ENCODE data around the gene TSPEAR.

GRCh38 chr21:44684483-44684882 is 26.9 kb downstream of the TSPEAR start:
- TF ChIP-seq CTCF (IDR thresholded peaks at IDR 0.05; ENCODE audit: low read length) (no peak), EZH2 (IDR thresholded peaks at IDR 0.05; ENCODE audit: borderline replicate concordance, low read length) (no peak)
